Esophagus squamous epithelium (tissue), 5 donors: ENCODE results near the gene ANK3. TPM values are rescaled to one million over a fixed set of nuclear protein-coding genes. Genes with fewer than 3 reads are reported as not detected.

Experiments
- DNase-seq: peaks from one replicate; lab custom pipeline; 2025; lab: John Stamatoyannopoulos, UW
- H3K27ac ChIP-seq, 4 donors: fragments of 200-600 bp; sonication (generic); one replicate each; pipeline ENCODE4 v1.5.1; 2016 to 2019; ENCODE audit warnings: mild to moderate bottlenecking in 1 of 4
- H3K27me3 ChIP-seq, 4 donors: fragments of 200-600 bp; sonication (generic); 1 replicate in 3 of 4; 2 replicates in 1 of 4; pipeline versions ENCODE4 v1.5.1 to v1.6.0; 2017 to 2021; ENCODE audit warnings: antibody characterized with exemption in 1 of 4
- H3K36me3 ChIP-seq, 3 donors: fragments of 200-600 bp; sonication (generic); one replicate each; pipeline ENCODE4 v1.5.1; 2016 to 2019
- H3K4me1 ChIP-seq, 3 donors: fragments of 200-600 bp; sonication (generic); one replicate each; pipeline ENCODE4 v1.5.1; 2017 to 2019
- H3K4me3 ChIP-seq, 4 donors: fragments of 200-600 bp; sonication (generic); 1 replicate in 3 of 4; 2 replicates in 1 of 4; pipeline ENCODE4 v1.5.1; 2016 to 2019; ENCODE audit warnings: mild to moderate bottlenecking in 2 of 4, moderate library complexity in 1 of 4
- H3K9me3 ChIP-seq, 3 donors: fragments of 200-600 bp; sonication (generic); one replicate each; pipeline ENCODE4 v1.5.1; 2016 to 2019
- CTCF ChIP-seq, 6 experiments: fragments of 450-650 bp in 4 of 6; fragments of 200-600 bp in 2 of 6; sonication (generic) in 2 of 6; IDR thresholded peaks; one replicate each; pipeline ENCODE4 v1.5.1; 2016 to 2019; ENCODE audit warnings: antibody characterized with exemption in 6 of 6, mild to moderate bottlenecking in 4 of 6, moderate library complexity in 4 of 6
- POLR2A ChIP-seq, 4 donors: fragments of 450-650 bp; IDR thresholded peaks; one replicate each; pipeline ENCODE4 v1.6.1; 2017; ENCODE audit warnings: antibody characterized with exemption in 4 of 4, mild to moderate bottlenecking in 4 of 4, moderate library complexity in 3 of 4
- WGBS, 2 donors: methylation state at CpG; one replicate each; pipeline ENCODE4 v1.1.5; 2018; 5-methylcytosine and 5-hydroxymethylcytosine counted together
- intact Hi-C: fragments of 100-400 bp; cut with DNase I; formaldehyde crosslinking; loops from one replicate; pipeline ENCODE4 v1.15.0; 2022
- total RNA-seq, 4 donors: library from RNA; depleted of rRNA; stranded (reverse); fragments of >200 nt; gene quantifications; one replicate each; pipeline ENCODE4 v1.1.0, GENCODE V29; 2016
- donor health status: DM: yes; HTN: yes; CAD: no.

ANK3 gene
- total RNA-seq, 4 donors from 2014 or later: 23.1 to 59.1 (median 33.0) TPM

GRCh38 chr10:60368875-60369546 is 20.7 kb downstream of the ANK3 start:
- no peaks in the 10 kb centered on the region for H3K27me3 ChIP-seq
- no peaks in the 10 kb centered on the region for H3K36me3 ChIP-seq
- 66 to 75% methylated on average over 5 of the region's 5 CpGs for WGBS, 2 donors
- H3K9me3 ChIP-seq: no peaks in the 10 kb centered on the region
- intact Hi-C loops: no loop called here
- no peak overlapping the region for H3K4me3 ChIP-seq
- no peak overlapping the region for H3K27ac ChIP-seq
- DNase-seq: no peak
- TF ChIP-seq CTCF (IDR thresholded peaks at IDR 0.05): no peak
- TF ChIP-seq POLR2A (IDR thresholded peaks at IDR 0.05): no peak
- peaks cover 0 to 14% (median 4%) of the 10 kb centered on the region in 3 donors for H3K4me1 ChIP-seq

GRCh38 chr10:60367901-60368300 is 21.8 kb downstream of the ANK3 start:
- H3K36me3 ChIP-seq: no peaks in the 10 kb centered on the region
- peaks cover 0 to 14% (median 4%) of the 10 kb centered on the region in 3 donors for H3K4me1 ChIP-seq
- WGBS, 2 donors: 26 to 46% methylated on average over 1 of the region's 1 CpG

GRCh38 chr10:60367431-60367830 is 22.2 kb downstream of the ANK3 start:
- WGBS, 2 donors: 22 to 43% methylated on average over 2 of the region's 2 CpGs
- H3K27ac ChIP-seq: no peak overlapping the region
- H3K4me3 ChIP-seq: peak overlapping the region in 1 of 4 donors; percentile 5
- intact Hi-C loops: no loop called here
- H3K4me1 ChIP-seq: peaks cover 0 to 14% (median 4%) of the 10 kb centered on the region in 3 donors
- no peak for DNase-seq
- H3K27me3 ChIP-seq: no peaks in the 10 kb centered on the region
- TF ChIP-seq CTCF (IDR thresholded peaks at IDR 0.05) (no peak), POLR2A (IDR thresholded peaks at IDR 0.05) (no peak)
- H3K9me3 ChIP-seq: no peaks in the 10 kb centered on the region
- no peaks in the 10 kb centered on the region for H3K36me3 ChIP-seq

More at GRCh38 chr10:60367901-60368300, 21.8 kb downstream of the ANK3 start:
- TF ChIP-seq POLR2A (IDR thresholded peaks at IDR 0.05) (no peak), CTCF (IDR thresholded peaks at IDR 0.05) (no peak)
- Histone ChIP-seq H3K9me3 (no peaks in the 10 kb centered on the region), H3K27me3 (no peaks in the 10 kb centered on the region), H3K4me3 (no peak overlapping the region), H3K27ac (no peak overlapping the region)
- no peak for DNase-seq
- intact Hi-C loops: no loop called here

- Histone ChIP-seq H3K4me1 (peaks cover 0 to 14% (median 4%) of the 10 kb centered on the region in 3 donors), H3K27ac (no peak overlapping the region), H3K36me3 (no peaks in the 10 kb centered on the region), H3K4me3 (peak overlapping the region in 1 of 4 donors; percentile 5), H3K27me3 (no peaks in the 10 kb centered on the region), H3K9me3 (no peaks in the 10 kb centered on the region)
- DNase-seq: no peak
- 32 to 45% methylated on average over 3 to 4 of the region's 4 CpGs for WGBS, 2 donors
- TF ChIP-seq POLR2A (IDR thresholded peaks at IDR 0.05) (no peak), CTCF (IDR thresholded peaks at IDR 0.05) (no peak)
- intact Hi-C loops: no loop called here
Measured at GRCh38 chr10:60367024-60367423, 22.7 kb downstream of the ANK3 start.

- no peak for DNase-seq
- Histone ChIP-seq H3K36me3 (no peaks in the 10 kb centered on the region), H3K4me3 (no peak overlapping the region), H3K27me3 (no peaks in the 10 kb centered on the region), H3K4me1 (peaks cover 0 to 14% (median 4%) of the 10 kb centered on the region in 3 donors), H3K27ac (no peak overlapping the region), H3K9me3 (no peaks in the 10 kb centered on the region)
- no peak for TF ChIP-seq POLR2A (IDR thresholded peaks at IDR 0.05)
- no peak for TF ChIP-seq CTCF (IDR thresholded peaks at IDR 0.05)
- 81 to 86% methylated on average over 7 to 8 of the region's 8 CpGs for WGBS, 2 donors
- intact Hi-C loops: no loop called here
Measured at GRCh38 chr10:60363187-60363586, 26.5 kb downstream of the ANK3 start.
